ENCODE data around the gene PCDHGC3.
"Not testable (repeated sequence)": the region's sequence is repeated elsewhere in the genome, so short reads cannot be mapped to it uniquely, and the experiment has no call there.

The PCDHGC3 gene

DNA sequence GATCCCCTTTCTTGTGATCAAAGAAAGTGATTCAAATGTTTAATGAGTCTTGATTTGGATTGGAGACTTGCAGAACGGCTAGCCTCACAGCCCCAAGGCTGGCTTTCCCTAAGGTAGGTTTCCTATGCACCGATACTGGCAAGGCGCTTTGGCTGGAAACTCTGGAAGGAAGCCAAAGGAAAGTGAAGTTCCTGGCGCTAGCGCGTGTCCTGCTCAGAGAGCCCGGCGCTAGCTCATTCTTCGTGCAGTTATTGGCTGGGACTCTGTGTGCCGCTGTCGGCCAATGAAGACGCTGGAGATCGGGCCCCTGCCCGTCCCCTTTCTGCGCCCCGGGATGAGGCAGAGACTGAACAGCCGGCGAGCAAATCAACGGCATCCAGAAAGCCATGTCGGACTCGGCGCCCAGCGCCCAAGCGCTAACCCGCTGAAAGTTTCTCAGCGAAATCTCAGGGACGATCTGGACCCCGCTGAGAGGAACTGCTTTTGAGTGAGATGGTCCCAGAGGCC is at the start of gene PCDHGC3:
TSS of gene PCDHGC3 (plus strand) at position 342 of the 507 bp plus-strand sequence. CDS start at position 493, 151 bp downstream.
- DNase-seq, result peak in 1 of 2 donors; percentile 51

DNA sequence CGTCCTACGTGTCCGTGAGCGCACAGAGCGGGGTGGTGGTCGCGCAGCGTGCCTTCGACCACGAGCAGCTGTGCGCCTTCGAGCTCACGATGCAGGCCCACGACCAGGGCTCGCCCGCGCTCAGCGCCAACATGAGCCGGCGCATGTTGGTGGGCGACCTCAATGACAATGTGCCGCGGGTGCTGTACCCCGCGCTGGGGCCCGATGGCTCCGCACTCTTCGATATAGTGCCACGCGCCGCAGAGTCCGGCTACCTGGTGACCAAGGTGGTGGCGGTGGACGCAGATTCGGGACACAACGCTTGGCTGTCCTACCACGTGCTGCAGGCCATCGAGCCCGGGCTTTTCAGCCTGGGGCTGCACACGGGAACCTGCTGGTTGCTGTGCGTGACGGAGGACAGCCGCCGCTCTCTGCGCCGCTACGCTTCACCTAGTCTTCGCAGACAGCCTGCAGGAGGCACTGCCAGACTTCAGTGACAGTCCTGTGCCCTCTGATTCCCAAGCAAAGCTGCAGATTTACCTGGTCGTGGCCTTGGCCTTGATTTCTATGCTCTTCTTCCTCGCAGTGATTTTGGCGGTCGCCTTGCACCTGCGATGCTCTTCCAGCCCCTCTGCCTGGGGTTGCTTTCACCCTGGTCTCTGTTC is 47.9 kb upstream of the PCDHGC3 start:
- no peak for DNase-seq

DNA sequence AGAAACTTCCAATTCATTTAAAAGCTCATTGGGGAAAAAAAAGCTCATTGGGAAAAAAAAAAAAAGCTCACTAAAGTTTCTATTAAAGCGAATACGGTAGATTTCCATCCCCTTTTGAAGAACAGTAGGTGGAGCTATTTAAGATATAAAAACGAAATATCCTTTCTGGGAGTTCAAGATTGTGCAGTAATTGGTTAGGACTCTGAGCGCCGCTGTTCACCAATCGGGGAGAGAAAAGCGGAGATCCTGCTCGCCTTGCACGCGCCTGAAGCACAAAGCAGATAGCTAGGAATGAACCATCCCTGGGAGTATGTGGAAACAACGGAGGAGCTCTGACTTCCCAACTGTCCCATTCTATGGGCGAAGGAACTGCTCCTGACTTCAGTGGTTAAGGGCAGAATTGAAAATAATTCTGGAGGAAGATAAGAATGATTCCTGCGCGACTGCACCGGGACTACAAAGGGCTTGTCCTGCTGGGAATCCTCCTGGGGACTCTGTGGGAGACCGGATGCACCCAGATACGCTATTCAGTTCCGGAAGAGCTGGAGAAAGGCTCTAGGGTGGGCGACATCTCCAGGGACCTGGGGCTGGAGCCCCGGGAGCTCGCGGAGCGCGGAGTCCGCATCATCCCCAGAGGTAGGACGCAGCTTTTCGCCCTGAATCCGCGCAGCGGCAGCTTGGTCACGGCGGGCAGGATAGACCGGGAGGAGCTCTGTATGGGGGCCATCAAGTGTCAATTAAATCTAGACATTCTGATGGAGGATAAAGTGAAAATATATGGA is 45.2 kb upstream of the PCDHGC3 start, which contains the start of gene PCDHGA12:
TSS of gene PCDHGA12 (plus strand) at position 176 of the 782 bp plus-strand sequence. CDS start at position 429, 253 bp downstream.
- no peak for DNase-seq

DNA sequence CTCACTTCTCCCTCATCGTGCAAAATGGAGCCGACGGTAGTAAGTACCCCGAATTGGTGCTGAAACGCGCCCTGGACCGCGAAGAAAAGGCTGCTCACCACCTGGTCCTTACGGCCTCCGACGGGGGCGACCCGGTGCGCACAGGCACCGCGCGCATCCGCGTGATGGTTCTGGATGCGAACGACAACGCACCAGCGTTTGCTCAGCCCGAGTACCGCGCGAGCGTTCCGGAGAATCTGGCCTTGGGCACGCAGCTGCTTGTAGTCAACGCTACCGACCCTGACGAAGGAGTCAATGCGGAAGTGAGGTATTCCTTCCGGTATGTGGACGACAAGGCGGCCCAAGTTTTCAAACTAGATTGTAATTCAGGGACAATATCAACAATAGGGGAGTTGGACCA is 44.5 kb upstream of the PCDHGC3 start:
- DNase-seq, result no peak

DNA sequence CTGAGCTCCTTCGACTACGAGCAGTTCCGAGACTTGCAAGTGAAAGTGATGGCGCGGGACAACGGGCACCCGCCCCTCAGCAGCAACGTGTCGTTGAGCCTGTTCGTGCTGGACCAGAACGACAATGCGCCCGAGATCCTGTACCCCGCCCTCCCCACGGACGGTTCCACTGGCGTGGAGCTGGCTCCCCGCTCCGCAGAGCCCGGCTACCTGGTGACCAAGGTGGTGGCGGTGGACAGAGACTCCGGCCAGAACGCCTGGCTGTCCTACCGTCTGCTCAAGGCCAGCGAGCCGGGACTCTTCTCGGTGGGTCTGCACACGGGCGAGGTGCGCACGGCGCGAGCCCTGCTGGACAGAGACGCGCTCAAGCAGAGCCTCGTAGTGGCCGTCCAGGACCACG is 43.5 kb upstream of the PCDHGC3 start:
- not testable (repeated sequence) for DNase-seq

DNA sequence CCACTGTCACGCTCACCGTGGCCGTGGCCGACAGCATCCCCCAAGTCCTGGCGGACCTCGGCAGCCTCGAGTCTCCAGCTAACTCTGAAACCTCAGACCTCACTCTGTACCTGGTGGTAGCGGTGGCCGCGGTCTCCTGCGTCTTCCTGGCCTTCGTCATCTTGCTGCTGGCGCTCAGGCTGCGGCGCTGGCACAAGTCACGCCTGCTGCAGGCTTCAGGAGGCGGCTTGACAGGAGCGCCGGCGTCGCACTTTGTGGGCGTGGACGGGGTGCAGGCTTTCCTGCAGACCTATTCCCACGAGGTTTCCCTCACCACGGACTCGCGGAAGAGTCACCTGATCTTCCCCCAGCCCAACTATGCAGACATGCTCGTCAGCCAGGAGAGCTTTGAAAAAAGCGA is 43.0 kb upstream of the PCDHGC3 start:
- DNase-seq, result not testable (repeated sequence)

DNA sequence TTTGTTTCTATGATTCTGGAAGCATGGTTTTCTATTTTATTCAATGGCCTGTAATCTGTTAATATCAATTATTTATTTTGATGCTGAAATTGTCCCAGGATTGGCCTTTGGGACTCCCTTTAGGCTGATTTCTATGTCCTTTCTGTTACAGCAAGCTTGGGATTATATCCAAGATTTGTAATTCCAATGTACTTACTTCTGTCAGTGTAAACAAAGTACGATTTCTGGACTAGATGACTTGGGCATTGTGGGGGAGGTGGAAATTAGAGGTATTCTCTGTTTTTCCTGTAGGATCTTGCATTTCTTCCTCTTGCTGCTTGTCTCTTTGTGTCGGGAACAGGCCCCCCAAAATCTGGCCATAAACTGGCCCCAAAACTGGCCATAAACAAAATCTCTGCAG is 41.8 kb upstream of the PCDHGC3 start:
- DNase-seq, result no peak

DNA sequence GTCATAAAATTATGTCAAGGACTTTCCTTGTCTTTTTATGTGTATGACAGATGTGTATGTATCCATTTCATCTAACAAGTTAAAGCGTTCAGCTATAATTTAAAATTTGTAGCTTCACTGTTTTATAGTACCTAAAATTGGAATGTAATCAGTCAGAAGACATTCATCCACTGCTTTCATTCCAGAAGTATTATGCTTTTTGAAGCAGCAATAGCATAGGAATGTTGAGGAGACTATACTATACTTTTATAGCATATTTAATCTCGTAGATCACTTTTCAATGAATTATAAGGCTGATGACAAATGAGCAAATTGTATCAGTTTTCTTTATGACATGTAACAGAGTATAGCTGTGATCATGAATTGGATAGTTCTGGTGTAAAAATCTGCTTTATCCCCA is 38.5 kb upstream of the PCDHGC3 start:
- no peak for DNase-seq

DNA sequence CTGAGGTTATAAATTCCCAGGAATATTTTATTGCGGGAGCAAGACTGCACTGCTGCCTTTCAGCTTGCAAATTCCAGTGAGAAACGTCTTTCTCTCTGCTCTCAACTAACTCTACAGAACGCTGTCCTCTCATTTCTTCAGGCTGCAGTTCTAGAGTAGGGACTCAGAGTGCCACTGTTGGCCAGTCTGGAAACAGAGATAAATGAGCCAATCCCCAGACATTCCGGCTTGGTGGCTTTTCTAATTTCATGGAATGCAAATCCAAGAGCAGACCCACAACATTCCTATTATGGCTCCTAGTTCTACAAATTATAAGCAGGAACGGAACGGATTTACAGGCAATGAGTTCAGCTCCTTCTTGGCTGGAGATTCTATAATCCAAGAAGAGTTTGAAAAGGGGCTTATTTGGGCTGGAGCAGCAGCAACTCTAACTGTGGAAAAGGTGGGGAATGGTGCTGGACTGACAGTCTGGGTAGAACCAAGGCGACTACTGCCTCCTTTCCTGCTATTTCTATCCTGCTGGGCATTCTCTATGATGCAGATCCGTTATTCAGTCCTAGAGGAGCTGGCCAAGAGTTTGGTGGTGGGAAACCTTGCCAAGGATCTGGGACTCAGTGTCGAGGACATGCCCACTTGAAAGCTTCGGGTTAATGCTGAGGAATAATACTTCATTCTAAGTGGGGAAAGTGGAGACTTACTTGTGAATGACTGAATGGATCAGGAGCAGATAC is 36.2 kb upstream of the PCDHGC3 start:
- no peak for DNase-seq

DNA sequence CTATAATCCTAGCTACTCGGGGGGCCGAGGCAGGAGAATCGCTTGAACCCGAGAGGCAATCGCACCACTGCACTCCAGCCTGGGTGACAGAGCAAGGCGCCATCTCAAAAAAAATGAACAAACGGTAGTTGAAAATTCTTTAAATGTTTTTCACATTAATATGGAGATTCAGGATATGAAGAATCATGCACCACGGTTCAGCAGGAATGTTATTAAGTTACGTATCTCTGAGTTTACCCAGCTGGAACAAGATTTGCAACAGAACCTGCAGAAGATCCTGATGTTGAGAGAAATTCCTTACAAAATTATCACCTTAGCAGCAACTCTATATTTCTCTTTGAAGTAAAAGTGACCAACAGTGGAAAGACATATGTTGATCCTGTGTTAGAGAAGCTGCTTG is 35.4 kb upstream of the PCDHGC3 start:
- no peak for DNase-seq

DNA sequence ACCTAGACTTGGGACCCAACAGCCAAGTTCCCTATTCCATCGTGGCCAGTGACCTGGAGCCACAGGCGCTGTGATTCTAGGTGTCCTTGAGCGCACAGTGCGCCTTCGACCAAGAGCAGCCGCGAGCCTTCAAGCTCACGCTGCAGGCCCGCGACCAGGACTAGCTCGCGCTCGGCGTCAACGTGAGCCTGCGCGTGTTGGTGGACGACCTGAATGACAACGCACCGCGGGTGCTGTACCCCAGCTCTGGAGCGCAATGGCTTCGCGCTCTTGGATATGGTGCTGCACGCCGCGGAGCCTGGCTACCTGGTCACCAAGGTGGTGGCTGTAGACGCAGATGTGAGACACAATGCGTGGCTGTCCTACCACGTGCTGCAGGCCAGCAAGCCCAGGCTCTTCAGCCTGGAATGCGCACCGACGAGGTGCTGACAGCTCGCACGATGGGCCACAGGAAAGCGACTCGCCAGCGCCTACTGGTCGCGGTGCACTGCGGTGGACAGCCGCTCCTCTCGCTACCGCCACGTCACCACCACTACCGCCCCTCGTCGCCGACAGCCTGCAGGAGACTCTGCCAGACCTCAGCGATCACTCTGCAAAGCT is 34.1 kb upstream of the PCDHGC3 start:
- no peak for DNase-seq

DNA sequence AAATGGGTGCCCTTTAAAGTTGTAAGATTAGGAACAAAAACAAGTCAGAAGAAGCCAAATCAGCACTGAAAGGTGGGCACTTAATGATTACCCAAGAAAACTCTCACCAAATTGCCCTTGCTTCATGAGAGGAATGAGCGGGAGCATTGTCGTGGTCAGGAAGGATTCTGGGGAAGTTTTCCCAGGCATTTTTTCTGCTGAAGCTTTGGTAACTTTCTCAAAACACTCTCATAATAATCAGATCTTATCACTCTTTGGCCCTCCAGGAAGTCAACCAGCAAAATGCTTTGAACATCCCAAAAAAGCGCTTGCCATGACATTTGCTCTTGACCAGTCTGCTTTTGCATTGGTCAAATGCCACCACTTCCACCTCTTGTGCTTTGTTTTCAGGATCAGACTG is 10.4 kb upstream of the PCDHGC3 start:
- DNase-seq, result no peak

DNA sequence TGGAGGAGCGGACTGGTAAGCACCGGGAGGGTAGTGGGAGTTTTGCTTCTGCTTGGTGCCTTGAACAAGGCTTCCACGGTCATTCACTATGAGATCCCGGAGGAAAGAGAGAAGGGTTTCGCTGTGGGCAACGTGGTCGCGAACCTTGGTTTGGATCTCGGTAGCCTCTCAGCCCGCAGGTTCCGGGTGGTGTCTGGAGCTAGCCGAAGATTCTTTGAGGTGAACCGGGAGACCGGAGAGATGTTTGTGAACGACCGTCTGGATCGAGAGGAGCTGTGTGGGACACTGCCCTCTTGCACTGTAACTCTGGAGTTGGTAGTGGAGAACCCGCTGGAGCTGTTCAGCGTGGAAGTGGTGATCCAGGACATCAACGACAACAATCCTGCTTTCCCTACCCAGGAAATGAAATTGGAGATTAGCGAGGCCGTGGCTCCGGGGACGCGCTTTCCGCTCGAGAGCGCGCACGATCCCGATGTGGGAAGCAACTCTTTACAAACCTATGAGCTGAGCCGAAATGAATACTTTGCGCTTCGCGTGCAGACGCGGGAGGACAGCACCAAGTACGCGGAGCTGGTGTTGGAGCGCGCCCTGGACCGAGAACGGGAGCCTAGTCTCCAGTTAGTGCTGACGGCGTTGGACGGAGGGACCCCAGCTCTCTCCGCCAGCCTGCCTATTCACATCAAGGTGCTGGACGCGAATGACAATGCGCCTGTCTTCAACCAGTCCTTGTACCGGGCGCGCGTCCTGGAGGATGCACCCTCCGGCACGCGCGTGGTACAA is 556 bp downstream of the PCDHGC3 start:
- DNase-seq, result no peak

DNA sequence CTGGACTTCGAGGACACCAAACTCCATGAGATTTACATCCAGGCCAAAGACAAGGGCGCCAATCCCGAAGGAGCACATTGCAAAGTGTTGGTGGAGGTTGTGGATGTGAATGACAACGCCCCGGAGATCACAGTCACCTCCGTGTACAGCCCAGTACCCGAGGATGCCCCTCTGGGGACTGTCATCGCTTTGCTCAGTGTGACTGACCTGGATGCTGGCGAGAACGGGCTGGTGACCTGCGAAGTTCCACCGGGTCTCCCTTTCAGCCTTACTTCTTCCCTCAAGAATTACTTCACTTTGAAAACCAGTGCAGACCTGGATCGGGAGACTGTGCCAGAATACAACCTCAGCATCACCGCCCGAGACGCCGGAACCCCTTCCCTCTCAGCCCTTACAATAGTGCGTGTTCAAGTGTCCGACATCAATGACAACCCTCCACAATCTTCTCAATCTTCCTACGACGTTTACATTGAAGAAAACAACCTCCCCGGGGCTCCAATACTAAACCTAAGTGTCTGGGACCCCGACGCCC is 1.3 kb downstream of the PCDHGC3 start:
- no peak for DNase-seq

DNA sequence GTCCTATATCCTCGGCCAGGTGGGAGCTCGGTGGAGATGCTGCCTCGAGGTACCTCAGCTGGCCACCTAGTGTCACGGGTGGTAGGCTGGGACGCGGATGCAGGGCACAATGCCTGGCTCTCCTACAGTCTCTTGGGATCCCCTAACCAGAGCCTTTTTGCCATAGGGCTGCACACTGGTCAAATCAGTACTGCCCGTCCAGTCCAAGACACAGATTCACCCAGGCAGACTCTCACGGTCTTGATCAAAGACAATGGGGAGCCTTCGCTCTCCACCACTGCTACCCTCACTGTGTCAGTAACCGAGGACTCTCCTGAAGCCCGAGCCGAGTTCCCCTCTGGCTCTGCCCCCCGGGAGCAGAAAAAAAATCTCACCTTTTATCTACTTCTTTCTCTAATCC is 2.0 kb downstream of the PCDHGC3 start:
- DNase-seq, result no peak

DNA sequence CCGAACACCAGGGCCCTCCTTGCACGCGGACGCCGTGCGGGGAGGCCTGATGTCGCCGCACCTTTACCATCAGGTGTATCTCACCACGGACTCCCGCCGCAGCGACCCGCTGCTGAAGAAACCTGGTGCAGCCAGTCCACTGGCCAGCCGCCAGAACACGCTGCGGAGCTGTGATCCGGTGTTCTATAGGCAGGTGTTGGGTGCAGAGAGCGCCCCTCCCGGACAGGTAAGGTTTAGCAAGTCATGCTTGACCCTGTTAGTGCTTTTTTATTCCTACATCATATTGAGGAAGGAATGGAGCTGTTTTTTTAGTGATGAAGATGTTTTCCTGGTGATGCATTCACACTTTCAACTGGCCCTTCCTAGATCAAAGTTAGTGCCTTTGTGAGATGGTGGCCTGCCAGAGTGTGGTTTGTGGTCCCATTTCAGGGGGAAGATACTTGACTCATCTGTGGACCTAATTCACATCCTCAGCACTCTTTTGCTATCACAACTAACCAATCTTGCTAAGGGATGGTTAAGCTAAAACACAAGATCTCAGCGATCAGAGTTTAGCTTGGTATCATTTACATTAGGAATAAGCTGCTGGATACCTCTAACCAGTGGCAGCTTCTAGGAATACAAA is 2.7 kb downstream of the PCDHGC3 start:
- no peak for DNase-seq

DNA sequence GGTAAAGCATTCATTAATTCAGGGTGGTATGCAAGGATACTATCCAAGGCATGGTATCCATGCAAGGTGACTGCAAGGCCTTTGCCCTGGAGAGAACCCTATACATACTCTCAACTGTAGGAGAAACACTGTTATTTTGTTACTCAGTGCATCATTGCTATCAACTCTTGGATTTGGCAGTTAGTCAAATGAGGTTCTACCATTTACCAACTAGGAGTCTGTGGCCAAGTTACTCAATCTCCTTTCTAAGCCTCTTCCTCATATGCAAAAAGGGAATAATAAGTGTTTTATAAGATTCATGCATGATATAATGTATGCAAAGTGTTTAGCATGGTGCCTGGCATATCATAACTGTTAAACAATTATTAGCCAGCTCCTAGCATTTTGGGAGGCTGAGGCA is 4.0 kb downstream of the PCDHGC3 start:
- DNase-seq, result no peak

DNA sequence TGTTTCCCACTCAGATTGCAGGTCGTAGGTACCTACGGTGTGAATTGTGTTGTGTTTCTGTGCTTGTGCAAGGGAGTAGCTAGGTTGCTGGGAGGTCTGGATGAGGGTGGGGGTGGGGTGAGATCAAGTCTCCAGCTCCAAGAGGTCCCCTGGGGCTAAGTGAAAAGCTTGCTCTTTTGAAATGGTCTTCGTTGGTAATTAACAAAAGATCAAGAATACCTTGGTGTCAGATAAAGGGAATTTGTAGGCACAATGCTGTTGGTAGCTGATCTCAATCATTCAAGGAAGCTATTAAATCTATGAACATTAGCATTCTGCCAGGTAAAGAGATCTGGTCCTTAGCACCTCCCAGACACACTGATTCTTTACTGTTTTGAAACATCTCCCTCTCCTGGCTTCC is 8.1 kb downstream of the PCDHGC3 start:
- DNase-seq, result no peak

DNA sequence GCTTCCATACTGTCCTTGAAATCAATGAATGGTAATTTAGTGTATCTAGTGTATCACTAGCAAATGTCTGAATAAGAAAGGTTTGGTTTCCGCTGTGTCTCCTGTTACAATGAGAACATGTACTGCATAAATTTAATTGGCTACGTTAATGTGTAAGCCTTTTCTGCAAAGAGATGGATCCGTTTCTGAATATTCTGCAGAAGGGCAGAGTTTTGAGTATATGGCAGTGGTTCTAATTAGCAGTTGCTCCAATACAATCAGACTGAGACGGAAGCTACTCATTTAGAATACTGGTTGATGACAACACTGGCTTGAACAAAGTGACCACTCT is 8.5 kb downstream of the PCDHGC3 start:
- no peak for DNase-seq

DNA sequence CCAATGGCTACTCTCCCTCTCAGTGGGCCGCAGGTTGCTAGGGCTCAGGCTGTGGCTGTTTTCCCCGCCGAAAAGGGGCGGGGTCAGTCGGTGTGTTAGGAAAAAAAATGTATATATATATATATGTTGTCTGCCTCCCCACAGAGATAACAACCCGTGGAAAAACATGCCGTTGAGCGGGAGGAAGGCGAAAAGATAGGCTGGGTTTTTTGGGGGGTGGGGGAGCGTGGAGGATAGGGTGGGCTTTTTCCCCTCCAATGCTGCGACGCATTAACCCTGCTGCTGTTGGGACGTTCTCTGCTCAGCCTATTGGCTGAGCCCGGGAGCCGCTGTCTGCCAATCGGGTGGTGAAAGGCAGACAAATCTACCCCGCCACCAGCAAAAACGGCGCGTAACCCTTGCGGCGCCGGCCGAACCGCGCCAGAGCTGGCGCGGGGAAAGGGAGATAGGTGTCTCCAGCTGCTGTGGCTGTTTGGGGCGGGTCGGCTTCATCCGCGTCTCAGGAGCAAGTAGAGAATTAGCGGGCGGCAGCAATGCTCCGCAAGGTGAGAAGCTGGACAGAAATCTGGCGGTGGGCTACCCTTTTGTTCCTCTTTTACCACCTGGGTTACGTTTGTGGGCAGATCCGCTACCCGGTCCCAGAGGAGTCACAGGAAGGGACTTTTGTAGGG is 9.0 kb downstream of the PCDHGC3 start, which contains the start of gene PCDHGC4:
TSS of gene PCDHGC4 (plus strand) at position 390 of the 671 bp plus-strand sequence. CDS start at position 534, 144 bp downstream.
- DNase-seq, result no peak
